ENCODE data around the gene CENPF.

DNA sequence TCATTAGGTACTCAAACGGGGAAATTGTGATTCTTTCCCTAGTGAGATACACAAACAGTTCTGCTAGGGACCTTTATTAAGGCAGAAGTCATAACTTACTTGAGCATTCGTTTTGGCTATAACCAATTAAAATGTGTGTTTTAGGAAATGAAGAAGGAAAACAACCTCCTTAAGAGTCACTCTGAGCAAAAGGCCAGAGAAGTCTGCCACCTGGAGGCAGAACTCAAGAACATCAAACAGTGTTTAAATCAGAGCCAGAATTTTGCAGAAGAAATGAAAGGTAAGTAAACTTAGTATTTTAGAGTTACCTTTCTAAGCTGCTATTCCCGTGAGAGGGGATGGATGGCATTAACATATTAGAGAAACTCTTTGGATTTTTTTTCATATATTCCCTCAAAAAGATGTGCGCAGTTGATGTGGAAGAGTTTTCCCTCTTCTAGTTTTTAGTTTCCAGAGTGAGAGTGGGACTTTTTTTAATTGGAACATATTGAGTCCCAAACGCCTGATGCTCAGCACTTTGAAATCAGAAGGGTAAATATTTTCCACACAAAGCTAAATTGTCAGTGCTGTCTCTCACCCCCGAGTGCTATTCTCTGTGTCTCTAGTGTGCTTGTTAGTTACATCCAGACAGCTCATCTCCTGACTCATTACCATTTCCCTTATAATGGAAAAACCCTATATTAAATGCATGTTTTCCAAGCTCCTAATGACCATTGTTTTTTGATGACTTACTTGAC is 34.9 kb downstream of the CENPF start:
- TF ChIP-seq, protein P1, sequence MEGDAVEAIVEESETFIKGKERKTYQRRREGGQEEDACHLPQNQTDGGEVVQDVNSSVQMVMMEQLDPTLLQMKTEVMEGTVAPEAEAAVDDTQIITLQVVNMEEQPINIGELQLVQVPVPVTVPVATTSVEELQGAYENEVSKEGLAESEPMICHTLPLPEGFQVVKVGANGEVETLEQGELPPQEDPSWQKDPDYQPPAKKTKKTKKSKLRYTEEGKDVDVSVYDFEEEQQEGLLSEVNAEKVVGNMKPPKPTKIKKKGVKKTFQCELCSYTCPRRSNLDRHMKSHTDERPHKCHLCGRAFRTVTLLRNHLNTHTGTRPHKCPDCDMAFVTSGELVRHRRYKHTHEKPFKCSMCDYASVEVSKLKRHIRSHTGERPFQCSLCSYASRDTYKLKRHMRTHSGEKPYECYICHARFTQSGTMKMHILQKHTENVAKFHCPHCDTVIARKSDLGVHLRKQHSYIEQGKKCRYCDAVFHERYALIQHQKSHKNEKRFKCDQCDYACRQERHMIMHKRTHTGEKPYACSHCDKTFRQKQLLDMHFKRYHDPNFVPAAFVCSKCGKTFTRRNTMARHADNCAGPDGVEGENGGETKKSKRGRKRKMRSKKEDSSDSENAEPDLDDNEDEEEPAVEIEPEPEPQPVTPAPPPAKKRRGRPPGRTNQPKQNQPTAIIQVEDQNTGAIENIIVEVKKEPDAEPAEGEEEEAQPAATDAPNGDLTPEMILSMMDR (conservative IDR thresholded peaks at IDR 0.05), result peak; percentile 91
- TF ChIP-seq ZFX (IDR thresholded peaks at IDR 0.05), result no peak

Data from C4-2B (cell line).